Activated T-cell treated with anti-CD3 and anti-CD28 coated beads, Interleukin-2, amount 50 U/mL, for 72 hours (primary cell): ENCODE results near the gene ACAD11. TPM values are rescaled to one million over a fixed set of nuclear protein-coding genes. Genes with fewer than 3 reads are reported as not detected.

Source experiments
- ATAC-seq, 2 donors: fragments of 150-1000 bp; cut with Tn5 transposase; replicated peaks in 1 of 2; 2 replicates each; pipeline ENCODE4 v1.10.0; 2021; ENCODE audit warnings: moderate library complexity in 2 of 2, mild to moderate bottlenecking in 1 of 2
- DNase-seq, 2 donors: peaks; one replicate each; pipeline ENCODE4 v3.0.0; 2021 to 2022; ENCODE audit warnings: mixed read lengths in 1 of 2
- H3K27ac Mint-ChIP-seq: one replicate; pipeline ENCODE4 v1.8.0; 2022; ENCODE audit warnings: mild to moderate bottlenecking, moderate library complexity, mixed read lengths
- H3K27me3 Mint-ChIP-seq: one replicate; pipeline ENCODE4 v1.8.0; 2022; ENCODE audit warnings: low read depth, mixed read lengths
- H3K36me3 Mint-ChIP-seq, 2 donors: one replicate each; pipeline ENCODE4 v1.8.0; 2022; ENCODE audit warnings: mixed read lengths in 2 of 2, mild to moderate bottlenecking in 1 of 2; ENCODE audit not compliant: insufficient read depth in 2 of 2
- H3K4me1 Mint-ChIP-seq: one replicate; pipeline ENCODE4 v1.8.0; 2022; ENCODE audit warnings: low read depth, mixed read lengths
- H3K4me3 Mint-ChIP-seq, 2 donors: one replicate each; pipeline ENCODE4 v1.8.0; 2022; ENCODE audit warnings: mild to moderate bottlenecking in 2 of 2, mixed read lengths in 2 of 2, moderate library complexity in 2 of 2
- H3K9me3 Mint-ChIP-seq, 2 donors: one replicate each; pipeline ENCODE4 v1.8.0; 2022; ENCODE audit warnings: mixed read lengths in 2 of 2
- total RNA-seq, 2 donors: library from RNA; stranded (reverse); gene quantifications; one replicate each; pipeline ENCODE4 v1.2.3, GENCODE V29; 2022

The ACAD11 gene, protein sequence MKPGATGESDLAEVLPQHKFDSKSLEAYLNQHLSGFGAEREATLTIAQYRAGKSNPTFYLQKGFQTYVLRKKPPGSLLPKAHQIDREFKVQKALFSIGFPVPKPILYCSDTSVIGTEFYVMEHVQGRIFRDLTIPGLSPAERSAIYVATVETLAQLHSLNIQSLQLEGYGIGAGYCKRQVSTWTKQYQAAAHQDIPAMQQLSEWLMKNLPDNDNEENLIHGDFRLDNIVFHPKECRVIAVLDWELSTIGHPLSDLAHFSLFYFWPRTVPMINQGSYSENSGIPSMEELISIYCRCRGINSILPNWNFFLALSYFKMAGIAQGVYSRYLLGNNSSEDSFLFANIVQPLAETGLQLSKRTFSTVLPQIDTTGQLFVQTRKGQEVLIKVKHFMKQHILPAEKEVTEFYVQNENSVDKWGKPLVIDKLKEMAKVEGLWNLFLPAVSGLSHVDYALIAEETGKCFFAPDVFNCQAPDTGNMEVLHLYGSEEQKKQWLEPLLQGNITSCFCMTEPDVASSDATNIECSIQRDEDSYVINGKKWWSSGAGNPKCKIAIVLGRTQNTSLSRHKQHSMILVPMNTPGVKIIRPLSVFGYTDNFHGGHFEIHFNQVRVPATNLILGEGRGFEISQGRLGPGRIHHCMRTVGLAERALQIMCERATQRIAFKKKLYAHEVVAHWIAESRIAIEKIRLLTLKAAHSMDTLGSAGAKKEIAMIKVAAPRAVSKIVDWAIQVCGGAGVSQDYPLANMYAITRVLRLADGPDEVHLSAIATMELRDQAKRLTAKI
- total RNA-seq: 10 to 100 TPM; 34.1 to 40.9 TPM

DNA sequence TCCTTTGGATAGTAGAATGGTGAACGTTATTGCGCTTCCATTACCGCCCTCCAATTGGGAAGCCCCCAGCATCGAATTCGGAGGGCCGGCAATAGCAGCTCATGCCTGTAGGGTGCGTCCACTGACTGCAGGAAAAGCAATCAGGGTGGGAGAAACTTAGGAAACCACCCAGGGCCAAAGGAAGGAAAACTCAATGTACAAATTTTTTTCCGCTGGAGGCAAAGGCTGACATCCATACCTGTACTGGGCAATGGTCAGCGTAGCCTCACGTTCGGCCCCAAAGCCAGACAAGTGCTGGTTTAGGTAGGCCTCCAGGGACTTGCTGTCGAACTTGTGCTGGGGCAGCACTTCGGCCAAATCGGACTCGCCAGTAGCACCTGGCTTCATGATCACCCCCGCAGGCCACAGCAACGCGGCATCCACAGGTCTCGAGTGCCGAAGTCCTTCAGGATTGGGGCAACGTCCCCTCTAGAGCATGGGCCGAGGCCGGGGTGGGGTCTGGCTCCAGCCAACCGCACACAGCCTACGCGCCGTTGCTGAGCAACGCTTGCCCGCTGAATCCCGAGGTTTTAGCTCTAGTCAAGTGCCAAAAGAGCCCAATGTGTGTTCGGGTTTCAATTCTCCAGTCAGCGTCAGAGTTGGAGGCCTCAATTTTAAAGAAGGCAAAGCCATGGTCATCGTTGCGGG is at the start of gene ACAD11:
Gene ACAD11 (minus strand): TSS at position 445 of the 687 bp plus-strand sequence. CDS start 58 bp downstream, at position 387.
- H3K27me3 Mint-ChIP-seq: no peaks in the 10 kb centered on the region
- ATAC-seq (peak; percentile 52 to 62), DNase-seq (peak; percentile 48 to 52)
- peaks cover 1 to 11% of the 10 kb centered on the region in 2 donors for H3K36me3 Mint-ChIP-seq
- peak within 1 kb of the TSS; percentile 94 for H3K27ac Mint-ChIP-seq
- H3K4me1 Mint-ChIP-seq: peaks cover 56% of the 10 kb centered on the region
- no peaks in the 10 kb centered on the region for H3K9me3 Mint-ChIP-seq
- peak within 1 kb of the TSS; percentile 95 to 99 for H3K4me3 Mint-ChIP-seq

- Mint-ChIP-seq H3K27ac (peak overlapping the region; percentile 28), H3K27me3 (no peaks in the 10 kb centered on the region), H3K4me1 (peaks cover 10% of the 10 kb centered on the region), H3K36me3 (peaks cover 7 to 28% of the 10 kb centered on the region in 2 donors), H3K4me3 (no peak overlapping the region), H3K9me3 (no peaks in the 10 kb centered on the region)
- no peak for ATAC-seq
- no peak for DNase-seq
Measured at GRCh38 chr3:132703733-132704132, 44.1 kb upstream of the ACAD11 start.

DNA sequence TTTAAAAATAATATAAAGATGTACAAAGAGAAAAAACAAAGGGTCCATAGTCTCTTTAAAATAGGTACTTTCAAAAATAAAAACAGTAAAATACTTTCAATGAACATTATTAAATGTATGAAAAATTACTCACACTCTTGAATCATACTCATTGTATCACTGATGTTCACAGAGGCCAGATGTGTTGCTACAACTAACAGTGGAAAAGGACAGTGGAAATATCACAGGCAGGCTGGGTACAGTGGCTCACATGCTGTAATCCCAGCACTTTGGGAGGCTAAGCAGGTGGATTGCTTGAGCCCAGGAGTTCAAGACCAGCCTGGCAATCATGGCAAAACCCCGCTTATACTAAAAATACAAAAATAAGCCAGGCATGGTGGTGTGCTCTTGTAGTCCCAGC is 35.8 kb upstream of the ACAD11 start:
- Mint-ChIP-seq H3K27me3 (no peaks in the 10 kb centered on the region), H3K9me3 (no peaks in the 10 kb centered on the region), H3K4me1 (no peaks in the 10 kb centered on the region), H3K4me3 (no peak overlapping the region), H3K27ac (peak overlapping the region; percentile 28), H3K36me3 (peaks cover 3 to 11% of the 10 kb centered on the region in 2 donors)
- no peak for ATAC-seq
- no peak for DNase-seq

- ATAC-seq (no peak), DNase-seq (no peak)
- Mint-ChIP-seq H3K4me3 (no peak overlapping the region), H3K4me1 (no peaks in the 10 kb centered on the region), H3K36me3 (peaks cover 3 to 11% of the 10 kb centered on the region in 2 donors), H3K9me3 (no peaks in the 10 kb centered on the region), H3K27me3 (no peaks in the 10 kb centered on the region), H3K27ac (no peak overlapping the region)
Measured at GRCh38 chr3:132694991-132695390, 35.4 kb upstream of the ACAD11 start.

- no peaks in the 10 kb centered on the region for H3K9me3 Mint-ChIP-seq
- peaks cover 3 to 12% of the 10 kb centered on the region in 2 donors for H3K36me3 Mint-ChIP-seq
- DNase-seq (no peak), ATAC-seq (no peak)
- H3K27ac Mint-ChIP-seq: no peak overlapping the region
- no peaks in the 10 kb centered on the region for H3K4me1 Mint-ChIP-seq
- no peaks in the 10 kb centered on the region for H3K27me3 Mint-ChIP-seq
- no peak overlapping the region for H3K4me3 Mint-ChIP-seq
Measured at GRCh38 chr3:132690040-132690439, 30.4 kb upstream of the ACAD11 start.

- ATAC-seq (no peak), DNase-seq (no peak)
- Mint-ChIP-seq H3K4me3 (no peak overlapping the region), H3K9me3 (no peaks in the 10 kb centered on the region), H3K4me1 (no peaks in the 10 kb centered on the region), H3K27me3 (no peaks in the 10 kb centered on the region), H3K36me3 (peaks cover 0 to 13% of the 10 kb centered on the region in 2 donors), H3K27ac (peak overlapping the region; percentile 29)
Measured at GRCh38 chr3:132682201-132682600, 22.6 kb upstream of the ACAD11 start.

DNA sequence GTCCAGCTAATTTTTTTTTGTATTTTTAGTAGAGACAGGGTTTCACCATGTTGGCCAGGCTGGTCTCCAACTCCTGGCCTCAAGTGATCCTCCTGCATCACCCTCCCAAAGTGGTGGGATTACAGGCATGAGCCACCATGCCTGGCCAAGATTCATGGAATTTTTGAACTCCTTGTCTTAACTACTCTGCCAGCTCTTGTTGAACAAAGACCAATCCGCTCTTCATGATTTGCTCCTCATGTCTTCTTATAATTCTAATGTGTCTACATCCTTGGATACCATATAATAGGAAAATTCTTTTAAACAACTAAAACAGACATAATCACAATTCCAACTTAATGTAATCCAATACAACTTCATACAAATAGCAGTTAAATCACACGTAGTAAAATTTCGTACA is 21.8 kb upstream of the ACAD11 start:
- Mint-ChIP-seq H3K4me3 (no peak overlapping the region), H3K36me3 (peaks cover 0 to 13% of the 10 kb centered on the region in 2 donors), H3K9me3 (no peaks in the 10 kb centered on the region), H3K4me1 (no peaks in the 10 kb centered on the region), H3K27ac (no peak overlapping the region), H3K27me3 (no peaks in the 10 kb centered on the region)
- no peak for DNase-seq
- ATAC-seq: no peak

DNA sequence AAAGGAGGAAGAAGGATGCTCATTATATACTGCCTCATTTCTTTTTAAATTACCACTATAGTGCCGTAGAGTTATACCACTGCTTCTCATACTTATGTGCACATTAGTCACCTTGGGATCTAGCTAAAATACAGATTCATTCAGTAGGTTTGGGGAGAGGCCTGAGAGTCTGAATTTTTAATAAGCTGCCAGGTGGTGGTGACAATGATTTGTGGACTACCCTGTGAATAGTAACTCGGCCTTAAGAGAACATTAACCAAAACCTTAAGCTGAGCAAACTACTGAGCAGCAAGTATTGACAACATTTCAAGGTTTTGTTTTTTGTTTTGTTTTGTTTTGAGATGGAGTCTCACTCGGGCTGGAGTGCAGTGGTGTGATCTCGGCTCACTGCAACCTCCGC is 20.3 kb upstream of the ACAD11 start:
- Mint-ChIP-seq H3K4me3 (no peak overlapping the region), H3K9me3 (no peaks in the 10 kb centered on the region), H3K27ac (peak overlapping the region; percentile 58), H3K27me3 (no peaks in the 10 kb centered on the region), H3K4me1 (peaks cover 7% of the 10 kb centered on the region), H3K36me3 (peaks cover 1 to 15% of the 10 kb centered on the region in 2 donors)
- no peak for DNase-seq
- no peak for ATAC-seq

- Mint-ChIP-seq H3K9me3 (no peaks in the 10 kb centered on the region), H3K4me1 (peaks cover 12% of the 10 kb centered on the region), H3K4me3 (no peak overlapping the region), H3K27ac (peak overlapping the region; percentile 43), H3K27me3 (no peaks in the 10 kb centered on the region), H3K36me3 (peaks cover 1 to 8% of the 10 kb centered on the region in 2 donors)
- ATAC-seq (no peak), DNase-seq (no peak)
Measured at GRCh38 chr3:132675408-132675807, 15.8 kb upstream of the ACAD11 start.

DNA sequence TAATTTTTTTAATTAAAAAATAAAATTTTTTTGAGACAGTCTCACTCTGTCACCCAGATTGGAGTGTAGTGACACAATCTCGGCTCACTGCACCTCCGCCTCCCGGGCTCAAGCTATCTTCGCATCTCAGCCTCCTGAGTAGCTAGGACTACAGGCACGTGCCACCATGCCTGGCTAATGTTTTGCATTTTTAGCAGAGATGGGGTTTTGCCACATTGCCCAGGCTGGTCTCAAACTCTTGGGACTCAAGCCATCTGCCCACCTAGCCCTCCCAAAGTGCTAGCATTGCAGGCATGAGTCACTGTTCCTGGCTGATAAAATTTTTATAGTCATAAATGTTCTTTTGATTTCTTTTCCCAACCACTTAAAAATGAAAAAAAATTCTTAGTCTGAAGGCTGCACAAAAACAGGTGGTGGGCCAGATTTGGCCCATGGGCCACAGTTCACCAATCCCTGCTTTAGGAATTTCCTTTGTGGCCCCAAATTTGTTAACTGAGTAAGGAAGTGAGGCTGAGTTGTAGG is 9.7 kb upstream of the ACAD11 start:
- no peak overlapping the region for H3K4me3 Mint-ChIP-seq
- peaks cover 3 to 10% of the 10 kb centered on the region in 2 donors for H3K36me3 Mint-ChIP-seq
- DNase-seq: no peak
- ATAC-seq: no peak
- H3K9me3 Mint-ChIP-seq: no peaks in the 10 kb centered on the region
- H3K27ac Mint-ChIP-seq: no peak overlapping the region
- peaks cover 13% of the 10 kb centered on the region for H3K4me1 Mint-ChIP-seq
- H3K27me3 Mint-ChIP-seq: no peaks in the 10 kb centered on the region

GRCh38 chr3:132665230-132665745 is 5.7 kb upstream of the ACAD11 start:
- H3K9me3 Mint-ChIP-seq: no peaks in the 10 kb centered on the region
- no peak overlapping the region for H3K27ac Mint-ChIP-seq
- no peak overlapping the region for H3K4me3 Mint-ChIP-seq
- H3K27me3 Mint-ChIP-seq: no peaks in the 10 kb centered on the region
- no peak for DNase-seq
- no peak for ATAC-seq
- H3K4me1 Mint-ChIP-seq: peaks cover 42% of the 10 kb centered on the region
- peaks cover 3 to 15% of the 10 kb centered on the region in 2 donors for H3K36me3 Mint-ChIP-seq

- ATAC-seq: no peak
- no peaks in the 10 kb centered on the region for H3K9me3 Mint-ChIP-seq
- peaks cover 4 to 13% of the 10 kb centered on the region in 2 donors for H3K36me3 Mint-ChIP-seq
- DNase-seq: no peak
- H3K4me1 Mint-ChIP-seq: peaks cover 60% of the 10 kb centered on the region
- peak overlapping the region; percentile 95 to 99 for H3K4me3 Mint-ChIP-seq
- no peaks in the 10 kb centered on the region for H3K27me3 Mint-ChIP-seq
- H3K27ac Mint-ChIP-seq: peak overlapping the region; percentile 63
Measured at GRCh38 chr3:132662212-132662611, 2.6 kb upstream of the ACAD11 start.
